OCI-LY7 (cell line): ENCODE results near the gene ARHGAP23. TPM values are rescaled to one million over a fixed set of nuclear protein-coding genes. Genes with fewer than 3 reads are reported as not detected.

ENCODE experiments used
- BruUV-seq: library from RNA; stranded (reverse); fragments of 400-500 nt; replicated peaks from 2 replicates; lab custom pipeline; 2021; lab: Mats Ljungman, UMichigan
- CTCF ChIA-PET: fragments of 300-600 bp; sonication (Branson Sonifier 250); formaldehyde crosslinking; loops from one replicate; lab custom pipeline; 2022; ENCODE audit warnings: antibody characterized with exemption; ENCODE audit not compliant: unreplicated experiment; lab: Charles Lee
- POLR2A ChIA-PET: fragments of 300-600 bp; sonication (Branson Sonifier 250); formaldehyde crosslinking; loops from one replicate; lab custom pipeline; 2022; ENCODE audit warnings: antibody characterized with exemption; lab: Charles Lee
- DNase-seq: peaks from one replicate; pipeline ENCODE4 v3.0.0-alpha.2; 2015; ENCODE audit warnings: low spot score
- H2AFZ ChIP-seq: fragments of 200-600 bp; sonication (generic), shearing (Covaris generic); 2 replicates; pipeline ENCODE4 v1.6.1; 2014; ENCODE audit warnings: mild to moderate bottlenecking, antibody characterized with exemption, low read length, moderate library complexity
- H3K27ac ChIP-seq: fragments of 200-600 bp; sonication (generic); 2 replicates; pipeline ENCODE4 v1.5.1; 2014; ENCODE audit warnings: mixed run types, low read depth, mild to moderate bottlenecking, moderate library complexity, low read length, inconsistent platforms; ENCODE audit not compliant: poor library complexity, severe bottlenecking
- H3K36me3 ChIP-seq: fragments of 200-600 bp; sonication (generic); 2 replicates; pipeline ENCODE4 v1.6.1; 2014; ENCODE audit warnings: mild to moderate bottlenecking, antibody characterized with exemption, low read length, moderate library complexity, mixed read lengths; ENCODE audit not compliant: insufficient read depth
- H3K4me1 ChIP-seq: fragments of 200-600 bp; sonication (generic); 2 replicates; pipeline ENCODE4 v1.5.1; 2014; ENCODE audit warnings: mild to moderate bottlenecking, low read length; ENCODE audit not compliant: insufficient read depth, poor library complexity, severe bottlenecking
- H3K4me2 ChIP-seq: fragments of 200-600 bp; sonication (generic); 2 replicates; pipeline ENCODE4 v1.6.1; 2014; ENCODE audit warnings: mild to moderate bottlenecking, low read length
- H3K4me3 ChIP-seq: fragments of 200-600 bp; sonication (generic); 2 replicates; pipeline ENCODE4 v1.5.1; 2014; ENCODE audit warnings: mild to moderate bottlenecking, low read depth, low read length; ENCODE audit not compliant: poor library complexity, severe bottlenecking
- H3K79me2 ChIP-seq: fragments of 200-600 bp; sonication (generic); 2 replicates; pipeline ENCODE4 v1.6.1; 2016; ENCODE audit warnings: low read depth, mild to moderate bottlenecking, low read length, moderate library complexity, mixed read lengths; ENCODE audit not compliant: insufficient read depth
- H3K9me2 ChIP-seq: fragments of 200-600 bp; sonication (generic); 2 replicates; pipeline ENCODE4 v1.6.1; 2016; ENCODE audit warnings: mild to moderate bottlenecking, low read length, mixed read lengths; ENCODE audit not compliant: insufficient read depth
- H3K9me3 ChIP-seq: fragments of 200-600 bp; sonication (generic); 2 replicates; pipeline ENCODE4 v1.6.1; 2014; ENCODE audit warnings: mild to moderate bottlenecking, mixed run types, low read length, mixed read lengths
- H4K20me1 ChIP-seq: fragments of 200-600 bp; sonication (generic); 2 replicates; pipeline ENCODE4 v1.6.1; 2014; ENCODE audit warnings: mild to moderate bottlenecking, antibody characterized with exemption, low read length, moderate library complexity, mixed read lengths; ENCODE audit not compliant: insufficient read depth
- EZH2phosphoT487 ChIP-seq: fragments of 200-600 bp; sonication (generic); IDR thresholded peaks from 2 replicates; pipeline ENCODE4 v1.6.1; 2018; ENCODE audit warnings: low read depth, borderline replicate concordance, mild to moderate bottlenecking, mixed run types, antibody characterized with exemption, low read length, moderate library complexity, mixed read lengths
- intact Hi-C: fragments of 100-400 bp; cut with micrococcal nuclease; formaldehyde crosslinking; loops from one replicate; pipeline ENCODE4 v1.10.0; 2022; ENCODE audit not compliant: unreplicated experiment
- total RNA-seq, 2 experiments: library from RNA; depleted of rRNA in 1 of 2; stranded (reverse); fragments of >200 nt in 1 of 2; shearing (Covaris generic) in 1 of 2; gene quantifications; 2 replicates each; pipeline ENCODE4 v1.2.3, GENCODE V29; 2014 to 2022
- TF ChIP-seq, protein P1 (sequence below): fragments of 200-600 bp; sonication (generic); conservative IDR thresholded peaks from 2 replicates; pipeline ENCODE4 v1.5.1; 2014; ENCODE audit warnings: mild to moderate bottlenecking, antibody characterized with exemption, low read length, moderate library complexity, mixed read lengths

The ARHGAP23 gene
- total RNA-seq, 2 experiments from 2014 or later: 16.3 to 18.6 TPM

- Histone ChIP-seq H3K4me2 (peak overlapping the region; percentile 30), H3K4me1 (peaks cover 28% of the 10 kb centered on the region), H3K79me2 (no peaks in the 10 kb centered on the region), H2AFZ (no peak overlapping the region), H3K9me2 (no peaks in the 10 kb centered on the region), H3K36me3 (no peaks in the 10 kb centered on the region), H3K9me3 (no peaks in the 10 kb centered on the region), H3K27ac (no peak overlapping the region), H4K20me1 (no peaks in the 10 kb centered on the region), H3K4me3 (no peak overlapping the region)
- intact Hi-C loops: no loop called here
- ChIA-PET POLR2A (no interaction called here), CTCF (no interaction called here)
- no peak for DNase-seq
- TF ChIP-seq, protein P1, sequence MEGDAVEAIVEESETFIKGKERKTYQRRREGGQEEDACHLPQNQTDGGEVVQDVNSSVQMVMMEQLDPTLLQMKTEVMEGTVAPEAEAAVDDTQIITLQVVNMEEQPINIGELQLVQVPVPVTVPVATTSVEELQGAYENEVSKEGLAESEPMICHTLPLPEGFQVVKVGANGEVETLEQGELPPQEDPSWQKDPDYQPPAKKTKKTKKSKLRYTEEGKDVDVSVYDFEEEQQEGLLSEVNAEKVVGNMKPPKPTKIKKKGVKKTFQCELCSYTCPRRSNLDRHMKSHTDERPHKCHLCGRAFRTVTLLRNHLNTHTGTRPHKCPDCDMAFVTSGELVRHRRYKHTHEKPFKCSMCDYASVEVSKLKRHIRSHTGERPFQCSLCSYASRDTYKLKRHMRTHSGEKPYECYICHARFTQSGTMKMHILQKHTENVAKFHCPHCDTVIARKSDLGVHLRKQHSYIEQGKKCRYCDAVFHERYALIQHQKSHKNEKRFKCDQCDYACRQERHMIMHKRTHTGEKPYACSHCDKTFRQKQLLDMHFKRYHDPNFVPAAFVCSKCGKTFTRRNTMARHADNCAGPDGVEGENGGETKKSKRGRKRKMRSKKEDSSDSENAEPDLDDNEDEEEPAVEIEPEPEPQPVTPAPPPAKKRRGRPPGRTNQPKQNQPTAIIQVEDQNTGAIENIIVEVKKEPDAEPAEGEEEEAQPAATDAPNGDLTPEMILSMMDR: no peak
- TF ChIP-seq EZH2phosphoT487: no peak
- BruUV-seq: no TSS peak
Measured at GRCh38 chr17:38451030-38451839, 23.0 kb downstream of the ARHGAP23 start.

GRCh38 chr17:38451840-38452529 lies 23.7 kb downstream of the ARHGAP23 start:
- CTCF ChIA-PET: no interaction called here
- Histone ChIP-seq H3K79me2 (no peaks in the 10 kb centered on the region), H3K9me3 (no peaks in the 10 kb centered on the region), H3K4me1 (peaks cover 28% of the 10 kb centered on the region), H4K20me1 (no peaks in the 10 kb centered on the region), H2AFZ (no peak overlapping the region), H3K36me3 (no peaks in the 10 kb centered on the region), H3K4me3 (no peak overlapping the region), H3K4me2 (no peak overlapping the region), H3K27ac (no peak overlapping the region), H3K9me2 (no peaks in the 10 kb centered on the region)
- no peak for TF ChIP-seq EZH2phosphoT487
- TF ChIP-seq, protein P1: no peak
- POLR2A ChIA-PET: interaction anchor here (0.7 kb wide), 1 partner anchor 605 kb away, joined by 6 read pairs; no protein-coding TSS in a partner anchor
- no TSS peak for BruUV-seq
- intact Hi-C loops: no loop called here
- DNase-seq: no peak

DNA sequence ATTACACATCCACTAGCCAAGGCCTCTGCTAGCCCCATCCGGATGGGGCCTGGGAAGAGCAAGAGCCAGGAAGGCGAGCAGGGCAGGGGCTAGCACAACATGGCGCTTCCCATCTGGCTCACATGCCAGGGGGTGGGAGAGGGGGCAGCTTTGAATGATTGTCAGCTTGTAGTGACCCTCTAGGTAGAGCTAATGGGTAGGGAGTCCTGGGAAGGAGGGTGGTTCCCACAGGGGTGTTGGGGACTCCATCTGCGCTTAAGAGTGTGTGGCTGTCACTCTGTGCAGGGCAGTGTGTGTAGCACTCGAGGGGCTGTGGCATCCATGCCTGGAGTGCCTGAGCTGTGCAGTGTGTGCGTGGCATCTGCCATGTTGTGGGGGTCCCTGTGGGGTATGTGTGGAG lies 24.5 kb downstream of the ARHGAP23 start:
- H3K27ac ChIP-seq: no peak overlapping the region
- no peak overlapping the region for H3K4me3 ChIP-seq
- H2AFZ ChIP-seq: no peak overlapping the region
- no peaks in the 10 kb centered on the region for H3K9me3 ChIP-seq
- intact Hi-C loops: no loop called here
- DNase-seq: no peak
- no peak for TF ChIP-seq EZH2phosphoT487
- TF ChIP-seq, protein P1: no peak
- no peaks in the 10 kb centered on the region for H3K9me2 ChIP-seq
- ChIA-PET POLR2A (interaction anchor here (0.7 kb wide), 1 partner anchor 605 kb away, joined by 6 read pairs; no protein-coding TSS in a partner anchor), CTCF (no interaction called here)
- no peak overlapping the region for H3K4me2 ChIP-seq
- no peaks in the 10 kb centered on the region for H3K36me3 ChIP-seq
- BruUV-seq: no TSS peak
- H3K79me2 ChIP-seq: no peaks in the 10 kb centered on the region
- no peaks in the 10 kb centered on the region for H4K20me1 ChIP-seq
- peaks cover 28% of the 10 kb centered on the region for H3K4me1 ChIP-seq
